ENCODE data around the gene PACSIN2. TPM values are rescaled to one million over a fixed set of nuclear protein-coding genes. Genes with fewer than 3 reads are reported as not detected.
"Not testable (repeated sequence)": the region's sequence is repeated elsewhere in the genome, so short reads cannot be mapped to it uniquely, and the experiment has no call there.

The PACSIN2 gene
- total RNA-seq, 3 donors from 2014 or later = 132 to 184 (median 152) TPM

GRCh38 chr22:42926104-42926503, 88.8 kb downstream of the PACSIN2 start:
- TF ChIP-seq, protein P1, sequence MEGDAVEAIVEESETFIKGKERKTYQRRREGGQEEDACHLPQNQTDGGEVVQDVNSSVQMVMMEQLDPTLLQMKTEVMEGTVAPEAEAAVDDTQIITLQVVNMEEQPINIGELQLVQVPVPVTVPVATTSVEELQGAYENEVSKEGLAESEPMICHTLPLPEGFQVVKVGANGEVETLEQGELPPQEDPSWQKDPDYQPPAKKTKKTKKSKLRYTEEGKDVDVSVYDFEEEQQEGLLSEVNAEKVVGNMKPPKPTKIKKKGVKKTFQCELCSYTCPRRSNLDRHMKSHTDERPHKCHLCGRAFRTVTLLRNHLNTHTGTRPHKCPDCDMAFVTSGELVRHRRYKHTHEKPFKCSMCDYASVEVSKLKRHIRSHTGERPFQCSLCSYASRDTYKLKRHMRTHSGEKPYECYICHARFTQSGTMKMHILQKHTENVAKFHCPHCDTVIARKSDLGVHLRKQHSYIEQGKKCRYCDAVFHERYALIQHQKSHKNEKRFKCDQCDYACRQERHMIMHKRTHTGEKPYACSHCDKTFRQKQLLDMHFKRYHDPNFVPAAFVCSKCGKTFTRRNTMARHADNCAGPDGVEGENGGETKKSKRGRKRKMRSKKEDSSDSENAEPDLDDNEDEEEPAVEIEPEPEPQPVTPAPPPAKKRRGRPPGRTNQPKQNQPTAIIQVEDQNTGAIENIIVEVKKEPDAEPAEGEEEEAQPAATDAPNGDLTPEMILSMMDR (IDR thresholded peaks at IDR 0.05) = no peak
- intact Hi-C loops (cut with DNase I, micrococcal nuclease) = no loop called here
- no peaks in the 10 kb centered on the region for H3K36me3 ChIP-seq (ENCODE audit: low read depth)
- H3K4me1 ChIP-seq (ENCODE audit: low read depth) = no peaks in the 10 kb centered on the region
- H3K9me3 ChIP-seq = no peaks in the 10 kb centered on the region
- peak in 1 of 3 donors; percentile 17 for DNase-seq
- no peak overlapping the region for H3K4me3 ChIP-seq
- ATAC-seq = peak; percentile 18

DNA sequence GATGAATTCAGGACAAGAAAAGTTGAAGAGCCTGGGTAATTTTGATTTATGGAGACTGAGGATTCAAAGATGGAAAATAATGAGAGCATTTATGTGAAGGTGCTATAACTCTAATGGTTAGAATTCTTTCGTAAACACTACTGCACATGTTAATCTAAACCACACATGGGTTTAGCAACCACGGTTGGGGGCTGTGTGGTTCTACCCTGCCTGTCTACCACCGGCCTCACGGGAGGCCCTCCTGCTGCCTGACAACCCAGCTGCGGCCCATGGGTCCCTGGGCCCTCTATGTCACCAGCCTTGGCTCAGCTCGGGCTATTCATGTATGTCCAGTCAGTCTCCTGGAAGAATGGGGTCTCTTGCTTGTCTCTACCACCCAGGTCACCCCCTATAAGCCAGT, 89.4 kb downstream of the PACSIN2 start:
- H3K4me3 ChIP-seq = no peak overlapping the region
- no peaks in the 10 kb centered on the region for H3K9me3 ChIP-seq
- H3K4me1 ChIP-seq (ENCODE audit: low read depth) = no peaks in the 10 kb centered on the region
- DNase-seq (no peak), ATAC-seq (no peak)
- H3K36me3 ChIP-seq (ENCODE audit: low read depth) = no peaks in the 10 kb centered on the region
- intact Hi-C loops (cut with DNase I, micrococcal nuclease) = no loop called here
- TF ChIP-seq, protein P1 (IDR thresholded peaks at IDR 0.05) = no peak

- peak in 1 of 3 donors; percentile 3 for DNase-seq
- H3K4me3 ChIP-seq; ATAC-seq; intact Hi-C loops (cut with DNase I, micrococcal nuclease); H3K36me3 ChIP-seq (ENCODE audit: low read depth); H3K4me1 ChIP-seq (ENCODE audit: low read depth); H3K9me3 ChIP-seq: not testable (repeated sequence)
These were observed 89.9 kb downstream of the PACSIN2 start for GRCh38 chr22:42925031-42925430.

- no peaks in the 10 kb centered on the region for H3K36me3 ChIP-seq (ENCODE audit: low read depth)
- DNase-seq (peak in 1 of 3 donors; percentile 13), ATAC-seq (no peak)
- peaks cover 7% of the 10 kb centered on the region for H3K4me1 ChIP-seq (ENCODE audit: low read depth)
- H3K9me3 ChIP-seq = no peaks in the 10 kb centered on the region
- intact Hi-C loops (cut with DNase I, micrococcal nuclease) = no loop called here
- TF ChIP-seq, protein P1 (IDR thresholded peaks at IDR 0.05) = no peak
- no peak overlapping the region for H3K4me3 ChIP-seq
These were observed 90.5 kb downstream of the PACSIN2 start for GRCh38 chr22:42924436-42924835.

DNA sequence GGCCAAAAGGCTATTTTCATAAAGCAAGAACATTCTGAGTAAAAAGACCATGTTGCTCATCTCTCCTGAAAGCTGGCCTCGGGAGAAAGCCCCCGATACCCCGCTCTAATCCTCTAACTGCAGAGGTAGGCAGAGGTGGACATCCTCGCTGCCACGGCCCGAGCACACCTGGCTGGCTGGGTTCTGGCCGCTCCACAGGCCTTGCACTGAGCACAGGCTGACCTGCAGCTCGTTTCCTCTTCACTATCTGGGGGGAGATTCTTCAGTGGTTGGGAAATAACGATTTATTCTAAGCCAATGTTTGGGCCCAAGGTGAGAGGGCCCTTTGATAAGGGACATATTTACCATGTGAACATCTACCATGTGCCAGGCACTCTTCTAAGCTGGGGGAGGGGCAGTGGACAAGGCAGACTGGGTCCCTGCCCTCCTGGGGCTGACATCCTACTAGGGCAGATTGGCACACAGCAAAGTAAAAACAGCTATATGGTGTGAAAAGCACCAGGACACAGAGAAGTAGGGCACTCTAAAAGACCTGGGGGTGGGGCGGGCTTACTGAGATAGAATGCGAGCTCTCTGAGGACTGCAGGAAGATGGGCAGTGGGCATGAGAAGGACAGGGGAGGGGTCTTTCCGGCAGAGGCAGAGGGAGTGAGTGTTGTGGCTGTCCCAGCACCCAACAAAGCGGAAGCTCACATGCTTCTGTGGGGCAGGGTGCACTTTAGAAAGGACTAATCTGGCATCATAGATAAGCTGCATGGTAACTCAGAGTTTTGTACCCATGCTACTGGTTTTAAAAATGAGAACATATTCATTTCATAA, 92.4 kb downstream of the PACSIN2 start:
- Histone ChIP-seq H3K9me3 (no peaks in the 10 kb centered on the region), H3K36me3 (ENCODE audit: low read depth) (no peaks in the 10 kb centered on the region), H3K4me3 (no peak overlapping the region), H3K4me1 (ENCODE audit: low read depth) (peaks cover 12% of the 10 kb centered on the region)
- DNase-seq = peak in 1 of 3 donors; percentile 15
- TF ChIP-seq, protein P1 (IDR thresholded peaks at IDR 0.05) = no peak
- ATAC-seq = peak; percentile 18
- intact Hi-C loops (cut with DNase I, micrococcal nuclease) = no loop called here

DNA sequence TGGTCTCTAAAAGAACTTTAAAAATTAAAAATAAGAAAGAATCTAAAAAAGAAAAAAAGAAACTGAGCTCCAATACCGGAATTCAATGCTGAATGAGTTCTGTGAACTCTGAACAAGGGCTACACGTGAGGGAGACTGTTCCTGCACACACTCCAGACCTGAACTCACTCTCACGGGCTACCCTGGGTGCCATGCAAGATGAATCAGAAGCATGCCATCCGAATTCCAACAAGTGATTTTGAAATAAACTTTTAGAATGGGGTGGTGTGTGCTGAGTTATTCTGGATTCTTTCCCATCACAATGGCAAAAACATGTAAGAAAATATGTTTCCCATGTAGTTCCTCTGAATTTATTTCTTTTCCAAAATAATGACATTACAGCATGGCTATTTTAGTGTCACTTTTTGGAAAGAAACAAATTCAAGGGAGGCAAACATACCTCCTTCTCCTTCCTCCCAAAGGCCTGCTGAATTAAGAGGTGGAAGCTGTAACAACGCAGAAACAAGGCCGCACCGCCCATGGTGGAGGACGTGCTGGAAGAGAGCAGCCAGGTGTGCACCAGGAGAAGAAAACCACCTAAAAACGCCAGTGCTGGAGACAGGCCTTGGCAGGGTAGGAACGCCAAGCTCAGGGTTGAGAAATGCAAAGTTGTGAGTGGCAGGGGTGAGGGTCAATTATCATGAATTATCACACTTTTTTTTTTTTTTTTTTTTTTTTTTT, 94.7 kb downstream of the PACSIN2 start:
- intact Hi-C loops (cut with DNase I, micrococcal nuclease) = no loop called here
- H3K36me3 ChIP-seq (ENCODE audit: low read depth) = no peaks in the 10 kb centered on the region
- no peaks in the 10 kb centered on the region for H3K9me3 ChIP-seq
- peak in 1 of 3 donors; percentile 3 for DNase-seq
- H3K4me3 ChIP-seq = no peak overlapping the region
- ATAC-seq = no peak
- peaks cover 12% of the 10 kb centered on the region for H3K4me1 ChIP-seq (ENCODE audit: low read depth)
- TF ChIP-seq, protein P1 (IDR thresholded peaks at IDR 0.05) = no peak

All from mucosa of descending colon (tissue), 3 donors.